Ovary (tissue), 9 donors: ENCODE results near the gene GRID1. TPM values are rescaled to one million over a fixed set of nuclear protein-coding genes. Genes with fewer than 3 reads are reported as not detected.

Experiments
- DNase-seq, 5 donors: peaks; one replicate each; pipeline ENCODE4 v3.0.0-alpha.2; 2019 to 2020
- H3K27ac ChIP-seq, 2 donors: fragments of 200-600 bp; one replicate each; pipeline versions ENCODE4 v1.5.1 to v1.8.0; 2019 to 2022
- H3K27me3 ChIP-seq: fragments of 200-600 bp; one replicate; pipeline ENCODE4 v1.8.0; 2022
- H3K36me3 ChIP-seq: fragments of 200-600 bp; sonication (generic); one replicate; pipeline ENCODE4 v1.5.1; 2019
- H3K4me1 ChIP-seq: one replicate; pipeline ENCODE4 v1.8.1; 2013; ENCODE audit warnings: mild to moderate bottlenecking, moderate library complexity; ENCODE audit not compliant: insufficient read depth
- H3K4me3 ChIP-seq: fragments of 200-600 bp; sonication (generic); one replicate; pipeline ENCODE4 v1.5.1; 2017
- H3K9me3 ChIP-seq, 2 donors: fragments of 200-600 bp in 1 of 2; sonication (generic) in 1 of 2; one replicate each; pipeline versions ENCODE4 v1.5.1 to v1.8.1; 2013 to 2019; ENCODE audit warnings: mild to moderate bottlenecking in 1 of 2, moderate library complexity in 1 of 2
- CTCF ChIP-seq, 3 donors: fragments of 450-650 bp in 2 of 3; fragments of 200-600 bp in 1 of 3; IDR thresholded peaks; one replicate each; pipeline versions ENCODE4 v1.5.1 to v1.8.0; 2016 to 2022; ENCODE audit warnings: antibody characterized with exemption in 3 of 3, mild to moderate bottlenecking in 1 of 3
- EP300 ChIP-seq: sonication (generic); formaldehyde crosslinking; IDR thresholded peaks from one replicate; pipeline ENCODE4 v1.6.1; 2017; ENCODE audit warnings: antibody characterized with exemption
- POLR2A ChIP-seq: fragments of 450-650 bp; IDR thresholded peaks from one replicate; pipeline ENCODE4 v1.6.1; 2017; ENCODE audit warnings: antibody characterized with exemption, mild to moderate bottlenecking, moderate library complexity
- WGBS, 3 donors: extraction: QIAGEN DNeasy Blood & Tissue Kit in 1 of 3; methylation state at CpG; one replicate each; pipeline versions ENCODE4 v1.1.5 to v1.1.7; 2013 to 2017; 5-methylcytosine and 5-hydroxymethylcytosine counted together
- intact Hi-C, 4 donors: fragments of 100-400 bp; cut with DNase I; formaldehyde crosslinking; loops; one replicate each; pipeline versions ENCODE4 v1.11.0 to v1.15.1; 2022 to 2023
- polyA plus RNA-seq, 2 donors: library from polyadenylated mRNA; stranded (reverse); fragments of 200-250 nt in 1 of 2; fragments of 350-450 nt in 1 of 2; fragmentation: Illumina TruSeq in 1 of 2; extraction: RNeasy Lipid Tissue Mini Kit (QIAGEN cat#74804) in 1 of 2; gene quantifications; one replicate each; pipeline ENCODE4 v1.2.3, GENCODE V29; 2013 to 2014
- total RNA-seq, 7 donors: library from RNA; depleted of rRNA in 2 of 7; stranded (reverse); fragments of >200 nt in 2 of 7; fragmentation: NEBNext Ultra II Directional in 3 of 7; extraction: Animal tissue kit (Norgen Biotek cat#: 25700) in 3 of 7; gene quantifications; one replicate each; pipeline versions ENCODE4 v1.1.0 to v1.2.4, GENCODE V29; 2016 to 2023
- donor health status: DM: no; HTN: no; CAD: no; lungs with moderate emphysema.
- donor health status: DM: no; HTN: no; CAD: no.
- donor health status: Bipolar disorder and iron deficiency.
- donor health status: DM: yes; HTN: yes; CAD: no.
- donor health status: DM: no; HTN: no; CAD: no.
- donor health status: DM: yes; HTN: yes; CAD: no.

The GRID1 gene
- total and polyA plus RNA-seq, 9 donors: 0.57 to 6.2 (median 1.8) TPM

GRCh38 chr10:86003201-86003621 lies 363.4 kb downstream of the GRID1 start:
- DNase-seq: no peak
- WGBS, 3 donors: 63 to 79% (median 67%) methylated on average over 3 of the region's 3 CpGs
- Histone ChIP-seq H3K36me3 (no peaks in the 10 kb centered on the region), H3K9me3 (no peaks in the 10 kb centered on the region), H3K27me3 (no peaks in the 10 kb centered on the region), H3K4me1 (no peaks in the 10 kb centered on the region), H3K4me3 (no peak overlapping the region), H3K27ac (no peak overlapping the region)
- TF ChIP-seq EP300: no peak
- TF ChIP-seq CTCF (IDR thresholded peaks at IDR 0.05): no peak
- no peak for TF ChIP-seq POLR2A
- intact Hi-C loops: no loop called here

- Histone ChIP-seq H3K36me3 (no peaks in the 10 kb centered on the region), H3K4me3 (no peak overlapping the region), H3K4me1 (no peaks in the 10 kb centered on the region), H3K27ac (no peak overlapping the region), H3K9me3 (no peaks in the 10 kb centered on the region), H3K27me3 (no peaks in the 10 kb centered on the region)
- 65 to 84% (median 71%) methylated on average over 2 of the region's 2 CpGs for WGBS, 3 donors
- intact Hi-C loops: no loop called here
- TF ChIP-seq POLR2A (no peak), EP300 (no peak), CTCF (IDR thresholded peaks at IDR 0.05) (no peak)
- no peak for DNase-seq
These were observed 365.1 kb downstream of the GRID1 start for GRCh38 chr10:86001521-86001920.

- intact Hi-C loops: no loop called here
These were observed 369.1 kb downstream of the GRID1 start for GRCh38 chr10:85997544-85997943.

GRCh38 chr10:85995791-85996190 lies 370.8 kb downstream of the GRID1 start:
- DNase-seq: no peak
- Histone ChIP-seq H3K4me1 (no peaks in the 10 kb centered on the region), H3K27me3 (no peaks in the 10 kb centered on the region), H3K36me3 (no peaks in the 10 kb centered on the region), H3K27ac (no peak overlapping the region), H3K9me3 (no peaks in the 10 kb centered on the region), H3K4me3 (no peak overlapping the region)
- 37 to 54% (median 37%) methylated on average over 3 of the region's 3 CpGs for WGBS, 3 donors
- TF ChIP-seq EP300 (no peak), POLR2A (no peak)
- intact Hi-C loops: no loop called here

More at GRCh38 chr10:85997544-85997943, 369.1 kb downstream of the GRID1 start:
- DNase-seq: no peak
- no peaks in the 10 kb centered on the region for H3K9me3 ChIP-seq
- H3K27ac ChIP-seq: no peak overlapping the region
- H3K27me3 ChIP-seq: no peaks in the 10 kb centered on the region
- TF ChIP-seq POLR2A (no peak), CTCF (IDR thresholded peaks at IDR 0.05) (no peak), EP300 (no peak)
- no peak overlapping the region for H3K4me3 ChIP-seq
- 94 to 98% (median 95%) methylated on average over 3 of the region's 3 CpGs for WGBS, 3 donors
- H3K36me3 ChIP-seq: no peaks in the 10 kb centered on the region
- H3K4me1 ChIP-seq: no peaks in the 10 kb centered on the region

GRCh38 chr10:85993840-85994507 lies 372.6 kb downstream of the GRID1 start:
- WGBS, 3 donors: 50 to 66% (median 58%) methylated on average over 6 of the region's 6 CpGs
- no peak for DNase-seq
- Histone ChIP-seq H3K9me3 (no peaks in the 10 kb centered on the region), H3K27me3 (no peaks in the 10 kb centered on the region), H3K36me3 (no peaks in the 10 kb centered on the region), H3K27ac (no peak overlapping the region), H3K4me3 (no peak overlapping the region), H3K4me1 (no peaks in the 10 kb centered on the region)
- TF ChIP-seq EP300 (no peak), CTCF (IDR thresholded peaks at IDR 0.05) (no peak), POLR2A (no peak)
- intact Hi-C loops: no loop called here
